H1 (cell line): ENCODE data around the gene DLX2. TPM values are rescaled to one million over a fixed set of nuclear protein-coding genes. Genes with fewer than 3 reads are reported as not detected.

Experiments
- ATF3 ChIP-seq: IDR thresholded peaks from 2 replicates; pipeline ENCODE4 v1.6.1; 2011; ENCODE audit warnings: low read depth, mild to moderate bottlenecking, low read length; ENCODE audit not compliant: insufficient read depth
- CHD7 ChIP-seq: fragments of 300-600 bp; sonication (generic); IDR thresholded peaks from 2 replicates; pipeline ENCODE4 v1.7.1; 2012; ENCODE audit warnings: low read length, moderate library complexity, mild to moderate bottlenecking, inconsistent platforms; ENCODE audit not compliant: insufficient replicate concordance
- EP300 ChIP-seq, 2 experiments: IDR thresholded peaks; 1 replicate in 1 of 2; 2 replicates in 1 of 2; pipeline ENCODE4 v1.6.1; 2011 to 2012; ENCODE audit warnings: low read depth in 2 of 2, low read length in 2 of 2, mild to moderate bottlenecking in 2 of 2, borderline replicate concordance in 1 of 2, inconsistent platforms in 1 of 2, moderate library complexity in 1 of 2
- KDM1A ChIP-seq: fragments of 200-600, 300-600 bp; sonication (generic); IDR thresholded peaks from 2 replicates; pipeline ENCODE4 v1.7.1; 2016; ENCODE audit warnings: mild to moderate bottlenecking, low read length, borderline replicate concordance
- MAX ChIP-seq: IDR thresholded peaks from 2 replicates; pipeline ENCODE4 v1.6.1; 2012; ENCODE audit warnings: inconsistent platforms
- POLR2AphosphoS5 ChIP-seq: IDR thresholded peaks from 2 replicates; pipeline ENCODE4 v1.6.1; 2011; ENCODE audit warnings: low read depth, low read length
- TAF1 ChIP-seq: IDR thresholded peaks from 2 replicates; pipeline ENCODE4 v1.6.1; 2011; ENCODE audit warnings: mild to moderate bottlenecking, low read depth, low read length
- TBP ChIP-seq: IDR thresholded peaks from 2 replicates; pipeline ENCODE4 v1.6.1; 2011; ENCODE audit warnings: low read depth, low read length, improper control_type of control experiment
- polyA plus RNA-seq, 7 experiments: library from polyadenylated mRNA; depleted of rRNA in 3 of 7; stranded (reverse) in 5 of 7; unstranded in 2 of 7; fragments of >200 nt in 5 of 7; fragments of 200-250 nt in 2 of 7; gene quantifications; 1 replicate in 5 of 7; 2 replicates in 1 of 7; 4 replicates in 1 of 7; pipeline versions ENCODE4 v1.2.1 to v1.2.3, GENCODE V29; 2011 to 2013; ENCODE audit warnings: missing spikeins in 2 of 7, mixed read lengths in 2 of 7
- total RNA-seq: library from RNA; stranded (reverse); fragmentation: NEBNext Ultra II Directional; extraction: Animal tissue kit (Norgen Biotek cat#: 25700); gene quantifications from 2 replicates; pipeline ENCODE4 v1.2.1, GENCODE V29; 2021

Gene DLX2
- total and polyA plus RNA-seq, 2 of the 8 experiments (the other 6 are each of a cell fraction or from before 2014, with no cell fraction given): 0.45 TPM; not detected in 1

GRCh38 chr2:172090044-172090961 is 12.4 kb downstream of the DLX2 start (continued):
- TF ChIP-seq MAX (no peak), TAF1 (no peak), TBP (0 out of 2 replicates have a peak, but pooled peaks have one; percentile 11), POLR2AphosphoS5 (no peak), KDM1A (no peak), EP300 (IDR thresholded peaks at IDR 0.05; ENCODE audit: borderline replicate concordance in 1 of 2, low read depth in 2 of 2, low read length in 2 of 2) (no peak), ATF3 (no peak), CHD7 (no peak)
